Sigmoid colon (tissue), 4 donors: ENCODE data around the gene DIP2C.

Source experiments
- CTCF ChIP-seq, 4 experiments: fragments of 450-650 bp in 3 of 4; fragments of 200-600 bp in 1 of 4; IDR thresholded peaks; one replicate each; pipeline ENCODE4 v1.5.1; 2016 to 2019; ENCODE audit warnings: antibody characterized with exemption in 4 of 4, mild to moderate bottlenecking in 3 of 4, moderate library complexity in 2 of 4
- POLR2A ChIP-seq, 2 donors: fragments of 450-650 bp; IDR thresholded peaks; one replicate each; pipeline ENCODE4 v1.6.1; 2016; ENCODE audit warnings: antibody characterized with exemption in 2 of 2, mild to moderate bottlenecking in 2 of 2, moderate library complexity in 2 of 2
- POLR2AphosphoS5 ChIP-seq, 4 donors: sonication (generic); formaldehyde crosslinking; IDR thresholded peaks; one replicate each; pipeline ENCODE4 v1.6.1; 2017; ENCODE audit warnings: antibody characterized with exemption in 4 of 4

GRCh38 chr10:421170-421569, 268.3 kb downstream of the DIP2C start:
- TF ChIP-seq CTCF (IDR thresholded peaks at IDR 0.05) = no peak
- TF ChIP-seq POLR2A (IDR thresholded peaks at IDR 0.05) = no peak
- no peak for TF ChIP-seq POLR2AphosphoS5 (IDR thresholded peaks at IDR 0.05)
